Parathyroid adenoma (tissue), 2 donors: ENCODE data around the gene SLCO2A1.

Experiments
- H2AFZ ChIP-seq: fragments of 300-600 bp; sonication (generic); one replicate; pipeline ENCODE4 v1.7.0; 2017; ENCODE audit warnings: antibody characterized with exemption, mild to moderate bottlenecking
- H3K27ac ChIP-seq: fragments of 300-600 bp; sonication (generic); one replicate; pipeline ENCODE4 v1.7.0; 2017
- H3K27me3 ChIP-seq: fragments of 300-600 bp; sonication (generic); one replicate; pipeline ENCODE4 v1.7.0; 2017; ENCODE audit warnings: low read length; ENCODE audit not compliant: control insufficient read depth, insufficient read depth
- H3K36me3 ChIP-seq: fragments of 300-600 bp; sonication (generic); one replicate; pipeline ENCODE4 v1.7.0; 2017; ENCODE audit warnings: low read length; ENCODE audit not compliant: control insufficient read depth, insufficient read depth
- H3K4me1 ChIP-seq: fragments of 300-600 bp; sonication (generic); one replicate; pipeline ENCODE4 v1.7.0; 2017; ENCODE audit warnings: control low read depth
- H3K4me2 ChIP-seq: fragments of 300-600 bp; sonication (generic); one replicate; pipeline ENCODE4 v1.7.0; 2017; ENCODE audit warnings: low read length
- H3K4me3 ChIP-seq: fragments of 300-600 bp; sonication (generic); one replicate; pipeline ENCODE4 v1.7.0; 2017; ENCODE audit warnings: low read depth, low read length
- H3K79me2 ChIP-seq: fragments of 300-600 bp; sonication (generic); one replicate; pipeline ENCODE4 v1.7.0; 2017; ENCODE audit warnings: control low read depth
- H3K9ac ChIP-seq: fragments of 300-600 bp; sonication (generic); one replicate; pipeline ENCODE4 v1.7.0; 2017; ENCODE audit warnings: mild to moderate bottlenecking
- H3K9me3 ChIP-seq: fragments of 300-600 bp; sonication (generic); one replicate; pipeline ENCODE4 v1.7.0; 2017; ENCODE audit warnings: low read length; ENCODE audit not compliant: control insufficient read depth
- CTCF ChIP-seq: fragments of 300-600 bp; sonication (generic); IDR thresholded peaks from one replicate; pipeline ENCODE4 v1.7.0; 2017; ENCODE audit warnings: antibody characterized with exemption, mild to moderate bottlenecking
- donor health status: primary hyperparathyroidism.

SLCO2A1 gene

GRCh38 chr3:133884887-133885711 is 144.6 kb downstream of the SLCO2A1 start:
- peaks cover 55% of the 10 kb centered on the region for H3K79me2 ChIP-seq
- no peaks in the 10 kb centered on the region for H3K4me1 ChIP-seq
- no peaks in the 10 kb centered on the region for H3K36me3 ChIP-seq
- no peaks in the 10 kb centered on the region for H3K27me3 ChIP-seq
- H3K9me3 ChIP-seq: no peaks in the 10 kb centered on the region
- no peak overlapping the region for H3K4me2 ChIP-seq
- H2AFZ ChIP-seq: no peak overlapping the region
- H3K27ac ChIP-seq: no peak overlapping the region
- TF ChIP-seq CTCF: no peak
- no peak overlapping the region for H3K9ac ChIP-seq
- H3K4me3 ChIP-seq: no peak overlapping the region

- H3K36me3 ChIP-seq: no peaks in the 10 kb centered on the region
- no peak overlapping the region for H3K4me3 ChIP-seq
- no peaks in the 10 kb centered on the region for H3K27me3 ChIP-seq
- no peak overlapping the region for H2AFZ ChIP-seq
- no peaks in the 10 kb centered on the region for H3K4me1 ChIP-seq
- H3K4me2 ChIP-seq: no peak overlapping the region
- no peak overlapping the region for H3K9ac ChIP-seq
- no peak for TF ChIP-seq CTCF
- H3K27ac ChIP-seq: no peak overlapping the region
- no peaks in the 10 kb centered on the region for H3K9me3 ChIP-seq
- H3K79me2 ChIP-seq: peaks cover 56% of the 10 kb centered on the region
These were observed 145.5 kb downstream of the SLCO2A1 start for GRCh38 chr3:133884054-133884886.

GRCh38 chr3:133883641-133884040 is 146.1 kb downstream of the SLCO2A1 start:
- no peak overlapping the region for H3K9ac ChIP-seq
- no peaks in the 10 kb centered on the region for H3K27me3 ChIP-seq
- H3K4me2 ChIP-seq: no peak overlapping the region
- no peaks in the 10 kb centered on the region for H3K4me1 ChIP-seq
- no peaks in the 10 kb centered on the region for H3K9me3 ChIP-seq
- peaks cover 58% of the 10 kb centered on the region for H3K79me2 ChIP-seq
- H3K27ac ChIP-seq: no peak overlapping the region
- no peak for TF ChIP-seq CTCF
- H3K36me3 ChIP-seq: no peaks in the 10 kb centered on the region
- no peak overlapping the region for H3K4me3 ChIP-seq
- no peak overlapping the region for H2AFZ ChIP-seq

- H3K27me3 ChIP-seq: no peaks in the 10 kb centered on the region
- H2AFZ ChIP-seq: no peak overlapping the region
- no peak overlapping the region for H3K27ac ChIP-seq
- no peaks in the 10 kb centered on the region for H3K4me1 ChIP-seq
- no peak for TF ChIP-seq CTCF
- no peak overlapping the region for H3K9ac ChIP-seq
- H3K4me2 ChIP-seq: no peak overlapping the region
- no peaks in the 10 kb centered on the region for H3K36me3 ChIP-seq
- H3K4me3 ChIP-seq: no peak overlapping the region
- no peaks in the 10 kb centered on the region for H3K9me3 ChIP-seq
- H3K79me2 ChIP-seq: peaks cover 59% of the 10 kb centered on the region
These were observed 146.6 kb downstream of the SLCO2A1 start for GRCh38 chr3:133882986-133883586.
